AG08396 (cell line): ENCODE data around the gene CTBP2.

Source experiments
- DNase-seq: peaks from one replicate; pipeline ENCODE4 v3.0.0; 2012; ENCODE audit warnings: low spot score, mixed read lengths

CTBP2 gene

DNA sequence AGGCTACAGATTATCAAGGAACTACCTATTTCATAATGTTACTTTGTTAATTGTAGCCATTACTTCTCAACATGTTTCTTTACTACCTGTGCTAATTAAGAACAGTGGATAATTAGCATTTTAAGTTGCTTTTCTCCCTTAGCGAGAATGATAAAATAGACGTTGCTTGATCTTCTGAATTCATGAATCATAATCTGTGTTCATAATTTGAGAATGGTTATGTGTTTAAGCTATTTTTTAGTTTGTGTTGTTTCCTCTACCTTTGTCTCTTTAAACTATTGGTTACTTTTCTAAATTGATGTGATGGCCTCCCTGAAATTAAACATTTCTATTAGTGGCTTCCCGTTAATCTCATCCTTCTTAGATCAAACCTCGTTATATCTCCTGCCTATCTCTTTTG lies 218.5 kb downstream of the CTBP2 start, which contains the start of gene ZRANB1:
Gene ZRANB1 (plus strand): TSS at position 301 of the 400 bp plus-strand sequence. CDS start 371 bp downstream, outside the sequence.
- DNase-seq = no peak

DNA sequence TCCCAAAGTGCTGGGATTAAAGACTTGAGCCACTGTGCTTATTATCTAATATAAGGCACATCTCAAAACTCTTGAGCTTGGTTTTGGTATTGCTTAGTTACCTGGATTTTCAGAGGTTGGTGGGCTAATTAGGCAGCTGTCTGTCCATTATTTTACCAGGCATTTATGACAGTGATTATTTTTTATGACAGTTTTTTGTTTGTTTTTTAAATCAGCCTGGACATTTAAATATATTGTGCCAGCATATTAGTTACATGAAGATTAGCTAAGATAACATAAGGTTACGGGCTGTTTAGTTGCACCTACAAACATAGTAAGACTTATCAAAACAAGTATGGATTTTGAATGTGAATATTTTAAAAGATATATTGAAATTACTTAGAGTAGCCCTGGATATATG lies 221.1 kb downstream of the CTBP2 start:
- DNase-seq = no peak

DNA sequence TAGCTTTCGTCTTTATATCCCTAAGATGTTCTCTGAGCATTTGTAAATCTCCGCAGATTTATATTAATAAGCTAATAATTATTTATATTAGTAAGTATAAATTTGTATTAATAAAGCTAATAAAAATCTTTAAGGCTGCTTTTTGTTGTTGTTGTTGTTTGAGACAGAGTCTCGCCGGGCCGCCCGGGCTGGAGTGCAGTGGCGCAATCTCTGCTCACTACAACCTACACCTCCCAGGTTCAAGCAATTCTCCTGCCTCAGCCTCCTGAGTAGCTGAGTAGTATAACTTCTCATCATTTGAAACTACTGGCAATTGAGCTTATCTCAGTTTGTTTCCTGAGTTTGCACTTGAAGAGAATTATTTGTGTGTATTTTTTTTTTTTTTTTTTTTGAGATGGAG lies 223.6 kb downstream of the CTBP2 start:
- no peak for DNase-seq

DNA sequence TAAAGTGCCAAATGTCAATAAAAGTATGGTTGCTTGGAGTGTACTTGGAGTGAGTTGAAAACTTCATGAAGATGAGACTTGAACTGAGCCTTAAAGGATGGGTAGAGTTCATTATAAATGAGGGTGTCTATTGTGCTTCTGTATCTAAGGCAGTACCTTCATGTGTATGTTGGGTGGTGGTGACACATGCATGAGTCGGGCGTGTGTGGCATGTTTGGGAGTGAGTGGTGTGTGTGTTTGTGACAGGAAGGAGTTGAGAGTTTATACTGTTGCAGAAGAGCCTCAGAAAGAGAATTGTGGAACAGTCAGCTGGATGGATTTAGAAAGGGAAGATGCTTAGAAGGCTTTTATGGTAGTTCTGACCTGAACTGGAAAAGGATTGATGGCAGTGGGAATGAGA lies 224.4 kb downstream of the CTBP2 start:
- peak; percentile 30 for DNase-seq
